HFFc6 (cell line): Measurements from ENCODE around the gene INVS. TPM values are rescaled to one million over a fixed set of nuclear protein-coding genes. Genes with fewer than 3 reads are reported as not detected.
"Not testable (repeated sequence)": the region's sequence is repeated elsewhere in the genome, so short reads cannot be mapped to it uniquely, and the experiment has no call there.

ENCODE experiments used
- DNase-seq: peaks from one replicate; pipeline ENCODE4 v3.0.0-alpha.2; 2018
- H3K27ac Mint-ChIP-seq: 2 replicates; pipeline ENCODE4 v1.8.0; 2020; ENCODE audit warnings: mild to moderate bottlenecking, mixed read lengths
- H3K27me3 Mint-ChIP-seq: 2 replicates; pipeline ENCODE4 v1.8.0; 2021; ENCODE audit warnings: mild to moderate bottlenecking, moderate library complexity, mixed read lengths; ENCODE audit not compliant: insufficient read depth
- H3K36me3 Mint-ChIP-seq: 2 replicates; pipeline ENCODE4 v1.8.0; 2021; ENCODE audit warnings: low read depth, mixed read lengths
- H3K4me1 Mint-ChIP-seq: 2 replicates; pipeline ENCODE4 v1.8.0; 2020; ENCODE audit warnings: low read depth, mixed read lengths
- H3K4me3 Mint-ChIP-seq: 2 replicates; pipeline ENCODE4 v1.8.0; 2020; ENCODE audit warnings: mild to moderate bottlenecking, moderate library complexity, mixed read lengths
- H3K9me3 Mint-ChIP-seq: 2 replicates; pipeline ENCODE4 v1.8.0; 2020; ENCODE audit warnings: mild to moderate bottlenecking, mixed read lengths
- CTCF ChIP-seq: fragments of 200-600 bp; sonication (generic); IDR thresholded peaks from 2 replicates; pipeline ENCODE4 v1.5.0; 2021; ENCODE audit warnings: antibody characterized with exemption, mild to moderate bottlenecking
- total RNA-seq, 6 experiments: library from RNA; stranded (reverse); fragmentation: NEBNext Ultra II Directional; extraction: Animal tissue kit (Norgen Biotek cat#: 25700); gene quantifications; 2 replicates in 1 of 6; 3 replicates in 5 of 6; pipeline ENCODE4 v1.2.3, GENCODE V29; 2021

INVS gene
- total RNA-seq, 6 experiments from 2014 or later, result 13.5 to 16.5 (median 14.6) TPM

- no peak for DNase-seq
- no peak overlapping the region for H3K27ac Mint-ChIP-seq
- H3K27me3 Mint-ChIP-seq, result no peaks in the 10 kb centered on the region
- no peaks in the 10 kb centered on the region for H3K9me3 Mint-ChIP-seq
- no peak overlapping the region for H3K4me3 Mint-ChIP-seq
- H3K4me1 Mint-ChIP-seq, result peaks cover 27% of the 10 kb centered on the region
- H3K36me3 Mint-ChIP-seq, result no peaks in the 10 kb centered on the region
- no peak for TF ChIP-seq CTCF
Observed at GRCh38 chr9:100070104-100071041, 28.7 kb upstream of the INVS start.

- Mint-ChIP-seq H3K4me3 (no peak overlapping the region), H3K27me3 (no peaks in the 10 kb centered on the region), H3K4me1 (peaks cover 18% of the 10 kb centered on the region), H3K36me3 (0 out of 2 replicates have a peak, but pooled peaks cover under 1% of the 10 kb centered on the region), H3K9me3 (no peaks in the 10 kb centered on the region), H3K27ac (no peak overlapping the region)
- no peak for DNase-seq
- no peak for TF ChIP-seq CTCF
Observed at GRCh38 chr9:100071271-100071670, 27.8 kb upstream of the INVS start.

GRCh38 chr9:100072805-100073204 lies 26.2 kb upstream of the INVS start:
- Mint-ChIP-seq H3K4me1 (peaks cover 18% of the 10 kb centered on the region), H3K9me3 (no peaks in the 10 kb centered on the region), H3K36me3 (peaks cover 11% of the 10 kb centered on the region; the same call in 1 of the 2 replicates), H3K27ac (no peak overlapping the region), H3K4me3 (no peak overlapping the region), H3K27me3 (no peaks in the 10 kb centered on the region)
- no peak for TF ChIP-seq CTCF
- DNase-seq, result no peak

GRCh38 chr9:100074093-100074492 lies 24.9 kb upstream of the INVS start:
- no peaks in the 10 kb centered on the region for H3K27me3 Mint-ChIP-seq
- no peaks in the 10 kb centered on the region for H3K9me3 Mint-ChIP-seq
- no peak overlapping the region for H3K27ac Mint-ChIP-seq
- TF ChIP-seq CTCF, result no peak
- H3K4me1 Mint-ChIP-seq, result peaks cover 23% of the 10 kb centered on the region
- H3K4me3 Mint-ChIP-seq, result no peak overlapping the region
- no peak for DNase-seq
- H3K36me3 Mint-ChIP-seq, result peaks cover 19% of the 10 kb centered on the region; the same call in 1 of the 2 replicates

- Mint-ChIP-seq H3K27me3 (no peaks in the 10 kb centered on the region), H3K36me3 (peaks cover 19% of the 10 kb centered on the region; the same call in 1 of the 2 replicates), H3K4me3 (no peak overlapping the region), H3K27ac (no peak overlapping the region), H3K9me3 (no peaks in the 10 kb centered on the region), H3K4me1 (peaks cover 20% of the 10 kb centered on the region)
- DNase-seq, result no peak
- TF ChIP-seq CTCF, result no peak
Observed at GRCh38 chr9:100074989-100075388, 24.1 kb upstream of the INVS start.

GRCh38 chr9:100076256-100076655 lies 22.8 kb upstream of the INVS start:
- not testable (repeated sequence) for H3K27me3 Mint-ChIP-seq, H3K4me3 Mint-ChIP-seq, DNase-seq, H3K27ac Mint-ChIP-seq, H3K9me3 Mint-ChIP-seq
- peaks cover 11% of the 10 kb centered on the region for H3K4me1 Mint-ChIP-seq
- peaks cover 19% of the 10 kb centered on the region; the same call in 1 of the 2 replicates for H3K36me3 Mint-ChIP-seq
